ENCODE results near the gene TTC7B.

The TTC7B gene

DNA sequence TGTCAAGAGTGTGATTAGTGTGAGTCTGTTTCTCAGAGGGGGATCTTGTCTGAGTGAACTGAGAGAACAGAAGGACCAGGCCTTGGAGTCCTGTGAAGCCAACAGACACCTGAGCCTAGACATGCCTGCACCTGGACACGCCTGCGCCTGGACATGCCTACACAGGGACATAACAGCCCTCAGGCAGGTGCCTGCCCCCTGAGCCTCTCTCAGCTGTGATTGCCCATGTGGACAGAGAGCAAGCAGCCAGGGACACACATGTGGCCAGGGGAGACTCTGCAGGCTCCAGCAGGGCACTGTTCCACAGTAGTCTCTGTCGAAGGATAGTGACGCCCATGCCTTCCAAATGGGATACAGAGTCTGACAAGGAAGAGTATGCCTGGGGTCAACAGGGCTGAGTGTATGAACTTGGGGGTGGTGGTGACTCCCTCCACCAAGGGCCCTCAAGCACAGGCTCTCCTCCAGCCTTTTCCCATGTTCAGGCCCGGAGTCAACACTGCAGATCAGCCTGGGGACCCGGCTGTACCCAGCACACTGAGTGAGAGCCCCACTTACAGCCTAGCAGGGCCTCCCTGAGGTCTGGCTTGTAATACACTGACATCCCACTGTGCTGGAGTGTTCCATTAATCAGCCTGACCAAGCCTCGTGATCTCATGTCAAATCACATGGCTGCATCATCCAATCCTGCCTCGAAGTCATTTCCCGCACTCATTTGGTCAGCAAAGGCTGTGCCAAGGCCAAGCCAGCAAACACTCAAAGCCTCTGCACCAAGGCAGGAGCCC lies 246.4 kb downstream of the TTC7B start:
- TF ChIP-seq, protein P1, sequence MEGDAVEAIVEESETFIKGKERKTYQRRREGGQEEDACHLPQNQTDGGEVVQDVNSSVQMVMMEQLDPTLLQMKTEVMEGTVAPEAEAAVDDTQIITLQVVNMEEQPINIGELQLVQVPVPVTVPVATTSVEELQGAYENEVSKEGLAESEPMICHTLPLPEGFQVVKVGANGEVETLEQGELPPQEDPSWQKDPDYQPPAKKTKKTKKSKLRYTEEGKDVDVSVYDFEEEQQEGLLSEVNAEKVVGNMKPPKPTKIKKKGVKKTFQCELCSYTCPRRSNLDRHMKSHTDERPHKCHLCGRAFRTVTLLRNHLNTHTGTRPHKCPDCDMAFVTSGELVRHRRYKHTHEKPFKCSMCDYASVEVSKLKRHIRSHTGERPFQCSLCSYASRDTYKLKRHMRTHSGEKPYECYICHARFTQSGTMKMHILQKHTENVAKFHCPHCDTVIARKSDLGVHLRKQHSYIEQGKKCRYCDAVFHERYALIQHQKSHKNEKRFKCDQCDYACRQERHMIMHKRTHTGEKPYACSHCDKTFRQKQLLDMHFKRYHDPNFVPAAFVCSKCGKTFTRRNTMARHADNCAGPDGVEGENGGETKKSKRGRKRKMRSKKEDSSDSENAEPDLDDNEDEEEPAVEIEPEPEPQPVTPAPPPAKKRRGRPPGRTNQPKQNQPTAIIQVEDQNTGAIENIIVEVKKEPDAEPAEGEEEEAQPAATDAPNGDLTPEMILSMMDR (IDR thresholded peaks at IDR 0.05; ENCODE audit: low read length) = no peak
- no peak for TF ChIP-seq EZH2 (IDR thresholded peaks at IDR 0.05; ENCODE audit: borderline replicate concordance, low read length)
- no peaks in the 10 kb centered on the region for H3K27me3 ChIP-seq (ENCODE audit: insufficient read depth, low read length)
- H3K4me3 ChIP-seq (ENCODE audit: low read depth, low read length, poor library complexity, severe bottlenecking) = no peak overlapping the region
- H3K9me3 ChIP-seq (ENCODE audit: low read length) = no peaks in the 10 kb centered on the region
- H3K9me2 ChIP-seq (ENCODE audit: low read depth, low read length) = no peaks in the 10 kb centered on the region
- H3K4me2 ChIP-seq (ENCODE audit: low read length) = no peak overlapping the region
- H3K27ac ChIP-seq (ENCODE audit: low read depth, low read length, poor library complexity, severe bottlenecking) = no peak overlapping the region
- H2AFZ ChIP-seq (ENCODE audit: low read length) = no peak overlapping the region
- no peaks in the 10 kb centered on the region for H3F3A ChIP-seq (ENCODE audit: insufficient read depth, low read length)
- H3K9ac ChIP-seq (ENCODE audit: low read length) = no peak overlapping the region
- no peaks in the 10 kb centered on the region for H3K4me1 ChIP-seq (ENCODE audit: insufficient read depth, low read length, severe bottlenecking)
- no peaks in the 10 kb centered on the region for H3K79me2 ChIP-seq (ENCODE audit: insufficient read depth, low read length)
- H3K36me3 ChIP-seq (ENCODE audit: insufficient read depth, low read length) = no peaks in the 10 kb centered on the region
- no peaks in the 10 kb centered on the region for H4K20me1 ChIP-seq (ENCODE audit: insufficient read depth, low read length)

DNA sequence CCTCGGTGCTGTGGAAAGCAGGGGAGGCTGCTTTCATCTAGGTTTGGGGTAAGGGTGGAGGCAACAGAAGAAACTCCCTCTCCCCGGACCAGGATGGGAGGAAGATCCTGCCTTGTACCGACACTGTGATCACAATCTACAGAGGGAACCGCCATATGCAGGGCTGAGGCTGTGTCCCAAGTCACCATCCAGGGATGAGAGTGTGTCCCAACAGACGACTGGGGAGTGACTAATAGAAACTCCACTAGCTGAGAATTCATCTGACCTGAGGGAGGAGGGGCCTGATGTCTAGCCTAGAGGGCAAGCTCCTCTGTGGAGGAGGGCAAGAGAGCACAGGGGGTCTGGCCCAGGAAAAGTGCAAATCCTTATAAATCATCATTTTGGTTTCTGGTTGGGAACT lies 247.0 kb downstream of the TTC7B start:
- Histone ChIP-seq H3K36me3 (ENCODE audit: insufficient read depth, low read length) (no peaks in the 10 kb centered on the region), H3K4me3 (ENCODE audit: low read depth, low read length, poor library complexity, severe bottlenecking) (no peak overlapping the region), H3K27ac (ENCODE audit: low read depth, low read length, poor library complexity, severe bottlenecking) (no peak overlapping the region), H3K9me3 (ENCODE audit: low read length) (no peaks in the 10 kb centered on the region), H2AFZ (ENCODE audit: low read length) (no peak overlapping the region), H3K79me2 (ENCODE audit: insufficient read depth, low read length) (no peaks in the 10 kb centered on the region), H4K20me1 (ENCODE audit: insufficient read depth, low read length) (no peaks in the 10 kb centered on the region), H3K27me3 (ENCODE audit: insufficient read depth, low read length) (no peaks in the 10 kb centered on the region), H3F3A (ENCODE audit: insufficient read depth, low read length) (no peaks in the 10 kb centered on the region), H3K9me2 (ENCODE audit: low read depth, low read length) (no peaks in the 10 kb centered on the region), H3K4me1 (ENCODE audit: insufficient read depth, low read length, severe bottlenecking) (no peaks in the 10 kb centered on the region), H3K4me2 (ENCODE audit: low read length) (no peak overlapping the region), H3K9ac (ENCODE audit: low read length) (no peak overlapping the region)
- TF ChIP-seq EZH2 (IDR thresholded peaks at IDR 0.05; ENCODE audit: borderline replicate concordance, low read length) = no peak
- TF ChIP-seq, protein P1 (IDR thresholded peaks at IDR 0.05; ENCODE audit: low read length) = no peak

DNA sequence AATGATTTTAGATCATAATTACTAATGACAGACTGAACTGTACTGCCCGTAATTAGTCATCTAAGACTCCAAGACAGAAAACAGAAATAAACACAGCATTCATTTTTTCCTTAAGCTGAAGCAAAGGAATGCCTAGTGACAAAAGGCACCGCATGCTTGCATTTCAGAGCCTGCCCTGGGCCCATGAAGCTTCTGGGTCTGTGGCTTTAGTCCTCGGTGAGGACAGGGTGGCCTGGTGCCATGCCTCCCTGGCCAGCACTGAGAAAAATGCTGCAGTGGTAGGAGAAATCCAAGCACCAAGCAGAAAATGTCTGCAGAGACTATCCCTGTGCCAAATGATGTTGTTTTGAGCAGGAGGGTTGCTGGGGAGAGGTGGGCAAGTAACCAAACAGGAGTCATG lies 247.8 kb downstream of the TTC7B start:
- H4K20me1 ChIP-seq (ENCODE audit: insufficient read depth, low read length) = no peaks in the 10 kb centered on the region
- H3K79me2 ChIP-seq (ENCODE audit: insufficient read depth, low read length) = no peaks in the 10 kb centered on the region
- no peaks in the 10 kb centered on the region for H3F3A ChIP-seq (ENCODE audit: insufficient read depth, low read length)
- no peak overlapping the region for H3K4me2 ChIP-seq (ENCODE audit: low read length)
- no peak overlapping the region for H3K9ac ChIP-seq (ENCODE audit: low read length)
- H3K9me2 ChIP-seq (ENCODE audit: low read depth, low read length) = no peaks in the 10 kb centered on the region
- H2AFZ ChIP-seq (ENCODE audit: low read length) = no peak overlapping the region
- no peaks in the 10 kb centered on the region for H3K36me3 ChIP-seq (ENCODE audit: insufficient read depth, low read length)
- no peaks in the 10 kb centered on the region for H3K4me1 ChIP-seq (ENCODE audit: insufficient read depth, low read length, severe bottlenecking)
- no peak overlapping the region for H3K4me3 ChIP-seq (ENCODE audit: low read depth, low read length, poor library complexity, severe bottlenecking)
- H3K27me3 ChIP-seq (ENCODE audit: insufficient read depth, low read length) = no peaks in the 10 kb centered on the region
- no peaks in the 10 kb centered on the region for H3K9me3 ChIP-seq (ENCODE audit: low read length)
- no peak overlapping the region for H3K27ac ChIP-seq (ENCODE audit: low read depth, low read length, poor library complexity, severe bottlenecking)
- TF ChIP-seq, protein P1 (IDR thresholded peaks at IDR 0.05; ENCODE audit: low read length) = no peak
